Peyer's patch (tissue), 4 donors: ENCODE data around the gene PRM1. TPM values are rescaled to one million over a fixed set of nuclear protein-coding genes. Genes with fewer than 3 reads are reported as not detected.

Experiments
- DNase-seq, 3 donors: peaks; one replicate each; pipeline ENCODE4 v3.0.0-alpha.2; 2017 to 2019
- H3K27ac ChIP-seq, 4 donors: fragments of 200-600 bp; sonication (generic); one replicate each; pipeline ENCODE4 v1.5.1; 2016 to 2019
- H3K27me3 ChIP-seq, 2 donors: fragments of 200-600 bp; sonication (generic); one replicate each; pipeline ENCODE4 v1.5.1; 2019
- H3K36me3 ChIP-seq, 3 donors: fragments of 200-600 bp; sonication (generic); one replicate each; pipeline ENCODE4 v1.5.1; 2016 to 2019
- H3K4me1 ChIP-seq, 4 donors: fragments of 200-600 bp; sonication (generic); one replicate each; pipeline ENCODE4 v1.5.1; 2016 to 2019
- H3K4me3 ChIP-seq, 4 donors: fragments of 200-600 bp; sonication (generic); 1 replicate in 3 of 4; 2 replicates in 1 of 4; pipeline ENCODE4 v1.5.1; 2016 to 2019; ENCODE audit warnings: mild to moderate bottlenecking in 1 of 4
- H3K9me3 ChIP-seq, 4 donors: fragments of 200-600 bp; sonication (generic); one replicate each; pipeline ENCODE4 v1.5.1; 2016 to 2019; ENCODE audit warnings: mild to moderate bottlenecking in 1 of 4
- POLR2A ChIP-seq, 2 donors: fragments of 450-650 bp; IDR thresholded peaks; one replicate each; pipeline ENCODE4 v1.5.1; 2017; ENCODE audit warnings: antibody characterized with exemption in 2 of 2, mild to moderate bottlenecking in 2 of 2, moderate library complexity in 2 of 2
- total RNA-seq, 4 donors: library from RNA; depleted of rRNA; stranded (reverse); fragments of >200 nt; gene quantifications; one replicate each; pipeline ENCODE4 v1.1.0, GENCODE V29; 2016
- TF ChIP-seq, protein P1 (sequence below), 6 experiments: fragments of 450-650 bp in 4 of 6; fragments of 200-600 bp in 2 of 6; sonication (generic) in 1 of 6; IDR thresholded peaks; one replicate each; pipeline ENCODE4 v1.5.1; 2017 to 2019; ENCODE audit warnings: antibody characterized with exemption in 6 of 6, mild to moderate bottlenecking in 3 of 6, moderate library complexity in 1 of 6

PRM1 gene
- total RNA-seq, 4 donors from 2014 or later, result not detected

DNA sequence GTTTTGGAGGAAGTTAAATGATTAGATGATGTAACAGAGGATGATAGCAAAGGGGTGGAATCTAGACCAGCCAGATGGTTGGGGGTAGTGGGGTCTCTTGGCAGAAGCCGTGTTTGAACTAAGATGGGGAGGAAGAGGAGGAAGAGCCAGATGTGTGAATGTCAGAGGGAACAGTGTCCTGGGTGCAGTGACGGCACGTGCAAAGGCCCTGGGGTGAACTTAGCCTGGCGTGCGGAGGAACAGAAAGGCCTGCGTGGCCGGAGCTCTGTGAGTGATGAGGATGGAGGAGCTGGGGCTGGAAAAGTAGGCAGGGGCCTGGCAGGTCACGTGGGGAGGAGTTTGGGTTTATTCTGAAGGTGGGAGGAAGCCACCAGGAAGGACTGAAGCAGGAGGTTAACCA, 37.7 kb upstream of the PRM1 start:
- no peak overlapping the region for H3K27ac ChIP-seq
- TF ChIP-seq, protein P1, sequence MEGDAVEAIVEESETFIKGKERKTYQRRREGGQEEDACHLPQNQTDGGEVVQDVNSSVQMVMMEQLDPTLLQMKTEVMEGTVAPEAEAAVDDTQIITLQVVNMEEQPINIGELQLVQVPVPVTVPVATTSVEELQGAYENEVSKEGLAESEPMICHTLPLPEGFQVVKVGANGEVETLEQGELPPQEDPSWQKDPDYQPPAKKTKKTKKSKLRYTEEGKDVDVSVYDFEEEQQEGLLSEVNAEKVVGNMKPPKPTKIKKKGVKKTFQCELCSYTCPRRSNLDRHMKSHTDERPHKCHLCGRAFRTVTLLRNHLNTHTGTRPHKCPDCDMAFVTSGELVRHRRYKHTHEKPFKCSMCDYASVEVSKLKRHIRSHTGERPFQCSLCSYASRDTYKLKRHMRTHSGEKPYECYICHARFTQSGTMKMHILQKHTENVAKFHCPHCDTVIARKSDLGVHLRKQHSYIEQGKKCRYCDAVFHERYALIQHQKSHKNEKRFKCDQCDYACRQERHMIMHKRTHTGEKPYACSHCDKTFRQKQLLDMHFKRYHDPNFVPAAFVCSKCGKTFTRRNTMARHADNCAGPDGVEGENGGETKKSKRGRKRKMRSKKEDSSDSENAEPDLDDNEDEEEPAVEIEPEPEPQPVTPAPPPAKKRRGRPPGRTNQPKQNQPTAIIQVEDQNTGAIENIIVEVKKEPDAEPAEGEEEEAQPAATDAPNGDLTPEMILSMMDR (IDR thresholded peaks at IDR 0.05), result no peak
- no peak for TF ChIP-seq POLR2A (IDR thresholded peaks at IDR 0.05)
- H3K4me1 ChIP-seq, result no peaks in the 10 kb centered on the region
- DNase-seq, result no peak
- H3K36me3 ChIP-seq, result no peaks in the 10 kb centered on the region
- no peak overlapping the region for H3K4me3 ChIP-seq
- no peaks in the 10 kb centered on the region for H3K9me3 ChIP-seq
- no peaks in the 10 kb centered on the region for H3K27me3 ChIP-seq

- TF ChIP-seq POLR2A (IDR thresholded peaks at IDR 0.05), result no peak
- TF ChIP-seq, protein P1 (IDR thresholded peaks at IDR 0.05), result no peak
- Histone ChIP-seq H3K9me3 (no peaks in the 10 kb centered on the region), H3K4me3 (no peak overlapping the region), H3K4me1 (peaks cover 4 to 14% (median 13%) of the 10 kb centered on the region in 4 donors), H3K27ac (no peak overlapping the region), H3K27me3 (no peaks in the 10 kb centered on the region), H3K36me3 (no peaks in the 10 kb centered on the region)
- DNase-seq, result no peak
Observed at GRCh38 chr16:11316331-11317015, 35.3 kb upstream of the PRM1 start.

DNA sequence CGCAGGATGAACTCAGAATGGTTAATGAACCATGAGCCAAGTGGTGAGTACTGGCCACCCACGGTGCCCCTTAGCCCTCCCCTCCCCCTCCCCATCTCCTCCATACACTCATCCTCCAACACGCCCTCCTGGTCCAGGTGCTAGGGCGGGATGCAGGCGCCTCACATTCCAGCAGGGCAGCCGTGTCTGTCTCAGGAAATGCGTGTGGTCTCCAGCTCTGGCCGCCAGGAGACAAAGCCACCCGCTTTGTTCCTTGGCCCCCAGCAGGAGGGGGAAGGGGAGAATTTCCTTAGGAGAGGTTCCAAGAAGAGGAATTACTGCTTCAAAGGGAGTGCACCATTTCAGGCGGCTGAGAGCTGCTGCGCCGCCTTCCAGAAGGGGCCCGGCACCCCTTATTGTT, 34.4 kb upstream of the PRM1 start:
- Histone ChIP-seq H3K36me3 (no peaks in the 10 kb centered on the region), H3K4me3 (no peak overlapping the region), H3K27ac (no peak overlapping the region), H3K9me3 (no peaks in the 10 kb centered on the region), H3K4me1 (peaks cover 4 to 15% (median 14%) of the 10 kb centered on the region in 4 donors), H3K27me3 (no peaks in the 10 kb centered on the region)
- no peak for DNase-seq
- TF ChIP-seq, protein P1 (IDR thresholded peaks at IDR 0.05), result no peak
- TF ChIP-seq POLR2A (IDR thresholded peaks at IDR 0.05), result no peak

DNA sequence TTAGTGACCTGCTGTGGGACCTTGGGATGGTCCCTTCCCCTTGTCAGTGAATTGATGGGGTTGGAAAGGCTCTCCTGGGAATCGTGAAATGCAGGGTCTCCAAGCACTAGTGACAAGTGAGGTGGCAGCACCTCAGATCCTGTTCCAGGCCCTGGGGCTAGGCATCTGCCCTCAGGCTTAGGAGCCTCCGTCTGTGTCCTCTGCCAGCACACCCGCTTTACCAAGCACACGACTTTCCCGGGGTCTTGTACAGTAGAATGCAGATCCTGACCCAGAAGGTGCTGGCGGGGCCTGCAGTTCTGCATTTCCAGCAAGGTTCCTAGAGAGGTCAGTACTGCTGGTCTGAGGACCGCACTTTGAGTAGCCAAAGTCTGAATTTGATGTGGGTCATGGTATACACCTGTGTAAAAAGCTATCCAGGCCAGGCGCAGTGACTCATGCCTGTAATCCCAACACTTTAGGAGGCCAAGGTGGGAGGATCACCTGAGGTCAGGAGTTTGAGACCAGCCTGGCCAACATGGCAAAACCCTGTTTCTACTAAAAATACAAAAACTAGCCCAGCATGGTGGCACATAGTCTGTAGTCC, 33.3 kb upstream of the PRM1 start:
- Histone ChIP-seq H3K4me1 (peaks cover 4 to 21% (median 14%) of the 10 kb centered on the region in 4 donors), H3K9me3 (no peaks in the 10 kb centered on the region)

DNA sequence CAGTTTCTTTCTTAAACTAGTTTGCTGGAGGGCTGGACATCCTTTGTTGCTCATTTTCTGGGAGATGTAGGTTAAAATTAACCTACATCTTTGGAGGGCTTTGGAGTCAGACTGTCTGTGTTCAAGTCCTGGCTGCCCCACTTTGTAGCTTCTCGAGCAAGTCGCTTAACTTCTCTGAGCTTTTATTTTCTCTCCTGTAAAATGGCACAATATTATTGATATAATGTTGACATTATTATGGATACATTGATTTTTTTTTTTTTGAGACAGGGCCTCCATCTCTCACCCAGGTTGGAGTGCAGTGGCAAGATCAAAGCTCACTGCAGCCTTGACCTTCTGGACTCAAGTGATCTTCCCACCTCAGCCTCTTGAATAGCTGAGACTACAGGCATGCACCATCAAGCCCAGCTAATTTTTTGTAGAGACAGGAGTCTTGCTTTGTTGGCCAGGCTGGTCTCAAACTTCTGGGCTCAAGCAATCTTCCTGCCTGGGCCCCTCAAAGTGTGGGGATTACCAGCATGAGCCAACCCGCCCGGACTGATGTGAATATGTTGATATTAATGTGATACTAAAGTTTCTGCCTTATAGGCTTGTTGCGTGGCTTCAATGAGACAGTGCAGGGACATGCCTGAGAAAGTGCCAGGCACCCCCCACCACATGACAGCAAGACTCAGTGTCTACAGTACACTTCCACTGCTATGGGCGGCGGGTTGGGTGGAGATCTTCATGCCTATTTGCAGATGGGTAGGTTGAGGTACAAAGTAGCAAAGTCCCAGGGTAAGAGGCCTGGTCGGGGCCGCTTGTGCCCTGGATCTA, 32.6 kb upstream of the PRM1 start:
- H3K36me3 ChIP-seq, result no peaks in the 10 kb centered on the region
- no peak for TF ChIP-seq POLR2A (IDR thresholded peaks at IDR 0.05)
- TF ChIP-seq, protein P1 (IDR thresholded peaks at IDR 0.05), result no peak
- peaks cover 4 to 22% (median 14%) of the 10 kb centered on the region in 4 donors for H3K4me1 ChIP-seq
- no peaks in the 10 kb centered on the region for H3K9me3 ChIP-seq
- H3K27me3 ChIP-seq, result no peaks in the 10 kb centered on the region
- H3K27ac ChIP-seq, result no peak overlapping the region
- no peak overlapping the region for H3K4me3 ChIP-seq
- DNase-seq, result no peak

More for the DNA sequence above, 33.3 kb upstream of the PRM1 start:
- Histone ChIP-seq H3K36me3 (no peaks in the 10 kb centered on the region), H3K27me3 (no peaks in the 10 kb centered on the region), H3K27ac (no peak overlapping the region), H3K4me3 (no peak overlapping the region)
- no peak for DNase-seq
- TF ChIP-seq, protein P1 (IDR thresholded peaks at IDR 0.05), result no peak
- no peak for TF ChIP-seq POLR2A (IDR thresholded peaks at IDR 0.05)
